ENCODE data around the gene BFSP2.
"Not testable (repeated sequence)": the region's sequence is repeated elsewhere in the genome, so short reads cannot be mapped to it uniquely, and the experiment has no call there.

The BFSP2 gene

GRCh38 chr3:133505813-133506212 lies 106.0 kb downstream of the BFSP2 start:
- Histone ChIP-seq H3K27ac (ENCODE audit: low read depth, low read length) (no peak overlapping the region), H3K9me3 (ENCODE audit: control insufficient read depth in 1 of 2, low read length in 2 of 2) (no peaks in the 10 kb centered on the region), H3K4me1 (ENCODE audit: control insufficient read depth in 1 of 2, insufficient read depth in 2 of 2, low read length in 2 of 2) (peaks cover 9% of the 10 kb centered on the region in 2 donors), H3K4me3 (ENCODE audit: low read depth in 1 of 2, low read length in 2 of 2) (peak overlapping the region in 1 of 2 donors; percentile 27), H3K9ac (ENCODE audit: low read depth in 1 of 2, low read length in 2 of 2) (peak overlapping the region in 1 of 2 donors; percentile 7), H3K27me3 (ENCODE audit: control insufficient read depth in 1 of 2, insufficient read depth in 2 of 2, low read length in 2 of 2) (no peaks in the 10 kb centered on the region), H3K36me3 (ENCODE audit: control insufficient read depth in 1 of 2, insufficient read depth in 2 of 2, low read length in 2 of 2) (no peaks in the 10 kb centered on the region)

DNA sequence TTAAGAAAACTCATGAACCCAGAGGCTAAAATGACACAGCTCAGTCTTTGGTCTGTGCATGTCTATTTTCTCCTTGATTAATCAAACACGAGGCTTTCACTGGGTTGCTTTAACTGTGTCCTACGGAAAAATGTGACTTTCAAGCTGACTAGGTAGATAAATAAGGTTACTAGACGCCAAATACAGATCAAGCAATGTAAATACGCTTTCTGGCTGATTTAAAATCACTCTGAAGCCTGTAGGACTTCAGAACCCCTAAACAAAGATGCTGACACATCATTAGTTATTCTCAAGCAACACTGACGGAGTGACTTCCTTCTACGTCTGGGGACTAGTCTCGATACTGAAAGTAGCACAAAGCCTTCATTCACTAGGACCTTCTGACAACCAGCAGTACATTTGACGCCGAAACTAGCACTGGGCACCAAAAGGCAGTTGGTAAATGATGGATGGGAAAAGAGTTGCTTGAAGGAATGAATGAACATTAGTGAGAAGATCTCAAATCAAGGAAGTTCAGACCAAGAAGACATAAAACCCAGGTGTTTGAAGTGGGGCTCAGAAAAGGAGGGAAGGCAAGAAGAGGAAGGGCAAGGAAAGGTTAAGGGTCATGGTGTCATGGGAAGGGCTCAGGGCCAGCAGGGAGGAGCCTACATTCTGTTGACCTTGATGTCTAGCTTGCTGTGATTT lies 106.5 kb downstream of the BFSP2 start:
- Histone ChIP-seq H3K4me1 (ENCODE audit: control insufficient read depth in 1 of 2, insufficient read depth in 2 of 2, low read length in 2 of 2) (peaks cover 9% of the 10 kb centered on the region in 2 donors), H3K4me3 (ENCODE audit: low read depth in 1 of 2, low read length in 2 of 2) (peak overlapping the region; percentile 27 to 33), H3K27ac (ENCODE audit: low read depth, low read length) (peak overlapping the region; percentile 13), H3K9me3 (ENCODE audit: control insufficient read depth in 1 of 2, low read length in 2 of 2) (no peaks in the 10 kb centered on the region), H3K36me3 (ENCODE audit: control insufficient read depth in 1 of 2, insufficient read depth in 2 of 2, low read length in 2 of 2) (no peaks in the 10 kb centered on the region), H3K27me3 (ENCODE audit: control insufficient read depth in 1 of 2, insufficient read depth in 2 of 2, low read length in 2 of 2) (no peaks in the 10 kb centered on the region), H3K9ac (ENCODE audit: low read depth in 1 of 2, low read length in 2 of 2) (peak overlapping the region; percentile 7)

GRCh38 chr3:133509488-133509887 lies 109.6 kb downstream of the BFSP2 start:
- no peaks in the 10 kb centered on the region for H3K36me3 ChIP-seq (ENCODE audit: control insufficient read depth in 1 of 2, insufficient read depth in 2 of 2, low read length in 2 of 2)
- peaks cover 9% of the 10 kb centered on the region in 2 donors for H3K4me1 ChIP-seq (ENCODE audit: control insufficient read depth in 1 of 2, insufficient read depth in 2 of 2, low read length in 2 of 2)
- H3K4me3 ChIP-seq (ENCODE audit: low read depth in 1 of 2, low read length in 2 of 2) = no peak overlapping the region
- H3K27me3 ChIP-seq (ENCODE audit: control insufficient read depth in 1 of 2, insufficient read depth in 2 of 2, low read length in 2 of 2) = no peaks in the 10 kb centered on the region
- H3K9me3 ChIP-seq (ENCODE audit: control insufficient read depth in 1 of 2, low read length in 2 of 2) = no peaks in the 10 kb centered on the region
- no peak overlapping the region for H3K27ac ChIP-seq (ENCODE audit: low read depth, low read length)
- H3K9ac ChIP-seq (ENCODE audit: low read depth in 1 of 2, low read length in 2 of 2) = no peak overlapping the region

DNA sequence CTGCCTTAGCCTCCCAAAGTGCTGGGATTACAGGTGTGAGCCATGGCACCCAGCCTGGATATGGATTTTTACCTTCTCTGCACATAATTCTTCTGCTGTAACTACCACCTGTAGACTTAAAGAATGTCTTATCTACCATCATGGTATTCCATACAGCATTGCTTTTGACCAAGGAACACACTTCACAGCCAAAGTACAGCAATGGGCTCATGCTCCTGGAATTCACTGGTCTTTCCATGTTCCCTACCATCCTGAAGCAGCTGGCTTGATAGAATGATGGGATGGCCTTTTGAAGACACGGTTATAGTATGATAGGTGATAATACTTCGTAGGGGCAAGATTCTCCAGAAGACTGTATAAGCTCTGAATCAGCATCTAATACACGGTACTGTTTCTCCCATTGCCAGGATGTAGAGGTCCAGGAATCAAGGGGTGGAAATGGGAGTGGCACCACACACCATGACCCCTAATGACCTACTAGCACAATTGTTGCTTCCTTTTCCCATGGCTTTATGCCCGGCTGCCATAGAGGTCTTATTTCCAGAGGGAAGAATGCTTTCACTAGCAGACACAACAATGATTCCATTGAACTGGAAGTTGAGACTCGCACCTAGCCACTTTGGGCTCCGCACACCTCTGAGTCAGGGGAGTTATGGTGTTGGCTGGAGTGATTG lies 112.7 kb downstream of the BFSP2 start:
- H3K4me1 ChIP-seq (ENCODE audit: control insufficient read depth in 1 of 2, insufficient read depth in 2 of 2, low read length in 2 of 2) = no peaks in the 10 kb centered on the region
- H3K4me3 ChIP-seq (ENCODE audit: low read depth in 1 of 2, low read length in 2 of 2) = no peak overlapping the region
- H3K27ac ChIP-seq (ENCODE audit: low read depth, low read length) = no peak overlapping the region
- no peak overlapping the region for H3K9ac ChIP-seq (ENCODE audit: low read depth in 1 of 2, low read length in 2 of 2)
- H3K27me3 ChIP-seq (ENCODE audit: control insufficient read depth in 1 of 2, insufficient read depth in 2 of 2, low read length in 2 of 2) = no peaks in the 10 kb centered on the region
- H3K9me3 ChIP-seq (ENCODE audit: control insufficient read depth in 1 of 2, low read length in 2 of 2) = no peaks in the 10 kb centered on the region
- no peaks in the 10 kb centered on the region for H3K36me3 ChIP-seq (ENCODE audit: control insufficient read depth in 1 of 2, insufficient read depth in 2 of 2, low read length in 2 of 2)

GRCh38 chr3:133514418-133514817 lies 114.6 kb downstream of the BFSP2 start:
- no peak overlapping the region for H3K4me3 ChIP-seq (ENCODE audit: low read depth in 1 of 2, low read length in 2 of 2)

DNA sequence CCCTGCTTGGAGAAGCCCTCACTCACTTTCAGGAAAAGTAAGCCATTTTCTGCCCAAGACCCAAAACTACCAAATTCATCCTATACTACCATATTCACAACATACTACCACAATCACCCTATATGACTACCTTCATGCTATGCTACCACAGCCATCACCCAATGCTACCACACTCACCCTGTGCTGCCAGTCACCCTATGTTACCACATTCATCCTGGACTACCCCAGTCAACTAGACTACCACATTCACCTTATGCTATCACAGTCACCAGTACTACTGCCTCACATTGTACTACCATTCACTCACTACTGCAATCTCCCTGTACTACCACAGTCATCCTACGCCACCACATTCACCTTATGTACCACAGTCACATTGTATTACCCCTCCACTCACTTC lies 115.3 kb downstream of the BFSP2 start:
- Histone ChIP-seq H3K9me3 (ENCODE audit: control insufficient read depth in 1 of 2, low read length in 2 of 2) (no peaks in the 10 kb centered on the region), H3K27ac (ENCODE audit: low read depth, low read length) (no peak overlapping the region)

More at GRCh38 chr3:133514418-133514817, 114.6 kb downstream of the BFSP2 start:
- no peak overlapping the region for H3K9ac ChIP-seq (ENCODE audit: low read depth in 1 of 2, low read length in 2 of 2)
- no peaks in the 10 kb centered on the region for H3K9me3 ChIP-seq (ENCODE audit: control insufficient read depth in 1 of 2, low read length in 2 of 2)
- H3K4me1 ChIP-seq (ENCODE audit: control insufficient read depth in 1 of 2, insufficient read depth in 2 of 2, low read length in 2 of 2) = no peaks in the 10 kb centered on the region
- H3K36me3 ChIP-seq (ENCODE audit: control insufficient read depth in 1 of 2, insufficient read depth in 2 of 2, low read length in 2 of 2) = no peaks in the 10 kb centered on the region
- H3K27me3 ChIP-seq (ENCODE audit: control insufficient read depth in 1 of 2, insufficient read depth in 2 of 2, low read length in 2 of 2) = no peaks in the 10 kb centered on the region
- no peak overlapping the region for H3K27ac ChIP-seq (ENCODE audit: low read depth, low read length)

DNA sequence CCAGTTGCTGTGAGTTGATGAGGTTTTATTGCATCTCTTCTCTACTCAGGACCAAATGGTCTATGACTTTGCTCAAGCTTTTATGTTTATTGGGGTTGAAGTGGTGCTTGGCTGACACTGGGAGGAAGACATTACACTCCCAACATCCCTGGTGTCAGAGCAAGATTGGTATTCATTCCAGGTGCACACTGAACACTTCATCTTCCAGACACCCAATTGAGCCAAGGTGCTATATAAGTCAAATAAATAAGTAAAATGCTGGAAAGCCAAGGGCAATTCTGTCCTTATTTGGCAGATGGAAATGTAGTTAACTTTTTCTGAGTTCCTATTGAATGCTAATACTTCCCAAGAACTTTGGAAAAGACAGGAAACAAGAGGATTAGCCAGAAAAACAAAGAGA lies 120.4 kb downstream of the BFSP2 start:
- no peaks in the 10 kb centered on the region for H3K36me3 ChIP-seq (ENCODE audit: control insufficient read depth in 1 of 2, insufficient read depth in 2 of 2, low read length in 2 of 2)
- no peak overlapping the region for H3K4me3 ChIP-seq (ENCODE audit: low read depth in 1 of 2, low read length in 2 of 2)
- H3K4me1 ChIP-seq (ENCODE audit: control insufficient read depth in 1 of 2, insufficient read depth in 2 of 2, low read length in 2 of 2) = no peaks in the 10 kb centered on the region
- H3K27ac ChIP-seq (ENCODE audit: low read depth, low read length) = no peak overlapping the region
- H3K9ac ChIP-seq (ENCODE audit: low read depth in 1 of 2, low read length in 2 of 2) = no peak overlapping the region
- no peaks in the 10 kb centered on the region for H3K9me3 ChIP-seq (ENCODE audit: control insufficient read depth in 1 of 2, low read length in 2 of 2)
- H3K27me3 ChIP-seq (ENCODE audit: control insufficient read depth in 1 of 2, insufficient read depth in 2 of 2, low read length in 2 of 2) = no peaks in the 10 kb centered on the region

More for the DNA sequence above, 115.3 kb downstream of the BFSP2 start:
- Histone ChIP-seq H3K4me3 (ENCODE audit: low read depth in 1 of 2, low read length in 2 of 2) (no peak overlapping the region), H3K36me3 (ENCODE audit: control insufficient read depth in 1 of 2, insufficient read depth in 2 of 2, low read length in 2 of 2) (no peaks in the 10 kb centered on the region), H3K9ac (ENCODE audit: low read depth in 1 of 2, low read length in 2 of 2) (no peak overlapping the region), H3K27me3 (ENCODE audit: control insufficient read depth in 1 of 2, insufficient read depth in 2 of 2, low read length in 2 of 2) (no peaks in the 10 kb centered on the region), H3K4me1 (ENCODE audit: control insufficient read depth in 1 of 2, insufficient read depth in 2 of 2, low read length in 2 of 2) (no peaks in the 10 kb centered on the region)

DNA sequence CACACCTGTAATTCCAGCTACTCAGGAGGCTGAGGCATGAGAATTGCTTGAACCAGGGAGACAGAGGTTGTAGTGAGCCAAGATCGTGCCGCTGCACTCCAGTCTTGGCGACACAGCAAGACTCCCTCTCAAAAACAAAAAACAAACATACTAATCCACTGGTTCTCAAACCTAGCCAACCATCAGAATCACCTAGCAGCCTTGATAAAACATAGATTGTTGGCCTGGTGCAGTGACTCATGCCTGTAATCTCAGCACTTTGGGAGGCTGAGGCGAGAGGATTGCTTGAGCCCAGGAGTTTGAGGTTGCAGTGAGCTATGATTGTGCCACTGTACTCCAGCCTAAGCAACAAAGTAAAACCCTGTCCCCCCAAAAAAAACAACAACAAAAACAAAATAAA lies 121.1 kb downstream of the BFSP2 start:
- H3K4me3 ChIP-seq (ENCODE audit: low read depth in 1 of 2, low read length in 2 of 2); H3K9ac ChIP-seq (ENCODE audit: low read depth in 1 of 2, low read length in 2 of 2); H3K27me3 ChIP-seq (ENCODE audit: control insufficient read depth in 1 of 2, insufficient read depth in 2 of 2, low read length in 2 of 2); H3K36me3 ChIP-seq (ENCODE audit: control insufficient read depth in 1 of 2, insufficient read depth in 2 of 2, low read length in 2 of 2); H3K9me3 ChIP-seq (ENCODE audit: control insufficient read depth in 1 of 2, low read length in 2 of 2); H3K4me1 ChIP-seq (ENCODE audit: control insufficient read depth in 1 of 2, insufficient read depth in 2 of 2, low read length in 2 of 2); H3K27ac ChIP-seq (ENCODE audit: low read depth, low read length): not testable (repeated sequence)

DNA sequence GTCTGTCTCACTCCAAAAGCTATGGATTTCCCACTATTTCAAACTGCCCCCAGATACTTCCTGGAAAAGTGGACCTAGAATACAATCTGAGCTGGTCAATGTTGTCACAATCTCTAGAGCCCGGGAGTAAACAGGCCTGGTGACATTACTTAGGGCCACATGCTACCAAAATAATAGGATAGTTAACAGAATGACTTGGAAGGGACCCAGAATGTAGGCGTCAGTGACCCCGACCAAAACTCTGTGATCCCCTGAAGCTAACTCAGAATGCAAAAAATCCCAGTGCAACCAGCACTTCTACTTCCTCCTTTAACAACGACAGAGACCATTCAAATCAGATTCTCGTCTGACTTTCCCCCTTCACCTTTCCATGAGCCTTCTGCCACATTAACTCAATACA lies 122.1 kb downstream of the BFSP2 start:
- Histone ChIP-seq H3K27me3 (ENCODE audit: control insufficient read depth in 1 of 2, insufficient read depth in 2 of 2, low read length in 2 of 2) (no peaks in the 10 kb centered on the region), H3K36me3 (ENCODE audit: control insufficient read depth in 1 of 2, insufficient read depth in 2 of 2, low read length in 2 of 2) (no peaks in the 10 kb centered on the region), H3K4me1 (ENCODE audit: control insufficient read depth in 1 of 2, insufficient read depth in 2 of 2, low read length in 2 of 2) (no peaks in the 10 kb centered on the region), H3K9ac (ENCODE audit: low read depth in 1 of 2, low read length in 2 of 2) (no peak overlapping the region), H3K27ac (ENCODE audit: low read depth, low read length) (no peak overlapping the region), H3K4me3 (ENCODE audit: low read depth in 1 of 2, low read length in 2 of 2) (no peak overlapping the region), H3K9me3 (ENCODE audit: control insufficient read depth in 1 of 2, low read length in 2 of 2) (no peaks in the 10 kb centered on the region)

GRCh38 chr3:133523758-133524157 lies 123.9 kb downstream of the BFSP2 start:
- H3K4me3 ChIP-seq (ENCODE audit: low read depth in 1 of 2, low read length in 2 of 2); H3K4me1 ChIP-seq (ENCODE audit: control insufficient read depth in 1 of 2, insufficient read depth in 2 of 2, low read length in 2 of 2); H3K27ac ChIP-seq (ENCODE audit: low read depth, low read length); H3K36me3 ChIP-seq (ENCODE audit: control insufficient read depth in 1 of 2, insufficient read depth in 2 of 2, low read length in 2 of 2); H3K9ac ChIP-seq (ENCODE audit: low read depth in 1 of 2, low read length in 2 of 2); H3K9me3 ChIP-seq (ENCODE audit: control insufficient read depth in 1 of 2, low read length in 2 of 2); H3K27me3 ChIP-seq (ENCODE audit: control insufficient read depth in 1 of 2, insufficient read depth in 2 of 2, low read length in 2 of 2): not testable (repeated sequence)
